WTC11 (cell line): ENCODE results near the gene ROR2.

Experiments
- AFF4 ChIP-seq: sonication (generic); formaldehyde crosslinking; IDR thresholded peaks from 2 replicates; pipeline ENCODE4 v1.8.1; 2023; ENCODE audit warnings: mild to moderate bottlenecking, missing genetic modification reagents, borderline replicate concordance
- MLX ChIP-seq: sonication (generic); formaldehyde crosslinking; IDR thresholded peaks from 2 replicates; pipeline ENCODE4 v1.8.1; 2023; ENCODE audit warnings: mild to moderate bottlenecking, missing genetic modification reagents, moderate library complexity
- MYBL2 ChIP-seq: sonication (generic); formaldehyde crosslinking; IDR thresholded peaks from 2 replicates; pipeline ENCODE4 v1.8.1; 2023; ENCODE audit warnings: mild to moderate bottlenecking, moderate library complexity, missing genetic modification reagents
- TF ChIP-seq, protein P1 (sequence below): sonication (generic); formaldehyde crosslinking; IDR thresholded peaks from 2 replicates; pipeline ENCODE4 v1.8.0; 2023; ENCODE audit warnings: missing genetic modification reagents
- TF ChIP-seq, protein P2 (sequence below): fragments of 200-600 bp; IDR thresholded peaks from 2 replicates; pipeline ENCODE4 v1.8.0; 2022; ENCODE audit warnings: antibody characterized with exemption

DNA sequence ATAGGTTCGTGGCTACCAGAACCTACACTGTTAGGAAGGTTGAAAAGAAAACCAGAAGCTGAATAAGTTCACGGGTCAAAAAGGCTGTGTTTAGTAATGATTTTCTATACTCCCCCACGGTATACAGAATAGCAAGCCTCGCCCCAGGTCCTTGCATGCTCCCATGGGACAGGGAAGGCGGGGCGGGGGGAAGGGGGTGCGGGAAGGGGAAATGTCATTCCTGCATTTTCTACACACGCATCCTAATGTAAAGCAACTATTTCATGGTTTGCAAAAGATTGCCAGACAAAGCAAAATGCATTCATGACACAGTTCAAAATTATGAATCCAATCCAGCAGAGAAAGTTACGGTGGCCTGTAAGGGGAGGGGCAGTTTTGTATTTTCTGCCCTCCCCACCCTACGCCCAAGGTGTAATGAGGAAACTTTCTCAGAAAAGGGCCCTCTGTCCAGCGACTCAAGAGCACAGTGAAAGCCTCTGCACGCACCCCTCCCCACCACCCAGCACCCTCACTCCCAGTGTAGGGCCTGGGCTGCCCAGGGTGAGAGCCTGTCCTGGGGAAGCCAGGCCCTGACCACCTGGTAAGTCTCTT lies 105.2 kb downstream of the ROR2 start:
- TF ChIP-seq, protein P1, sequence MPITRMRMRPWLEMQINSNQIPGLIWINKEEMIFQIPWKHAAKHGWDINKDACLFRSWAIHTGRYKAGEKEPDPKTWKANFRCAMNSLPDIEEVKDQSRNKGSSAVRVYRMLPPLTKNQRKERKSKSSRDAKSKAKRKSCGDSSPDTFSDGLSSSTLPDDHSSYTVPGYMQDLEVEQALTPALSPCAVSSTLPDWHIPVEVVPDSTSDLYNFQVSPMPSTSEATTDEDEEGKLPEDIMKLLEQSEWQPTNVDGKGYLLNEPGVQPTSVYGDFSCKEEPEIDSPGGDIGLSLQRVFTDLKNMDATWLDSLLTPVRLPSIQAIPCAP (CRISPR knock-in tag): no peak
- TF ChIP-seq MYBL2 (CRISPR knock-in tag) (no peak), AFF4 (CRISPR knock-in tag) (no peak), MLX (no peak)
- TF ChIP-seq, protein P2, sequence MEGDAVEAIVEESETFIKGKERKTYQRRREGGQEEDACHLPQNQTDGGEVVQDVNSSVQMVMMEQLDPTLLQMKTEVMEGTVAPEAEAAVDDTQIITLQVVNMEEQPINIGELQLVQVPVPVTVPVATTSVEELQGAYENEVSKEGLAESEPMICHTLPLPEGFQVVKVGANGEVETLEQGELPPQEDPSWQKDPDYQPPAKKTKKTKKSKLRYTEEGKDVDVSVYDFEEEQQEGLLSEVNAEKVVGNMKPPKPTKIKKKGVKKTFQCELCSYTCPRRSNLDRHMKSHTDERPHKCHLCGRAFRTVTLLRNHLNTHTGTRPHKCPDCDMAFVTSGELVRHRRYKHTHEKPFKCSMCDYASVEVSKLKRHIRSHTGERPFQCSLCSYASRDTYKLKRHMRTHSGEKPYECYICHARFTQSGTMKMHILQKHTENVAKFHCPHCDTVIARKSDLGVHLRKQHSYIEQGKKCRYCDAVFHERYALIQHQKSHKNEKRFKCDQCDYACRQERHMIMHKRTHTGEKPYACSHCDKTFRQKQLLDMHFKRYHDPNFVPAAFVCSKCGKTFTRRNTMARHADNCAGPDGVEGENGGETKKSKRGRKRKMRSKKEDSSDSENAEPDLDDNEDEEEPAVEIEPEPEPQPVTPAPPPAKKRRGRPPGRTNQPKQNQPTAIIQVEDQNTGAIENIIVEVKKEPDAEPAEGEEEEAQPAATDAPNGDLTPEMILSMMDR: no peak
